Hematopoietic multipotent progenitor cell treated with erythropoietin and hydrocortisone succinate and interleukin-3 and kit ligand, for 4 days (in vitro differentiated cells): ENCODE results near the gene NHSL2.

ENCODE experiments used
- DNase-seq: peaks from one replicate; pipeline ENCODE4 v3.0.0-alpha.2; 2015

The NHSL2 gene

DNA sequence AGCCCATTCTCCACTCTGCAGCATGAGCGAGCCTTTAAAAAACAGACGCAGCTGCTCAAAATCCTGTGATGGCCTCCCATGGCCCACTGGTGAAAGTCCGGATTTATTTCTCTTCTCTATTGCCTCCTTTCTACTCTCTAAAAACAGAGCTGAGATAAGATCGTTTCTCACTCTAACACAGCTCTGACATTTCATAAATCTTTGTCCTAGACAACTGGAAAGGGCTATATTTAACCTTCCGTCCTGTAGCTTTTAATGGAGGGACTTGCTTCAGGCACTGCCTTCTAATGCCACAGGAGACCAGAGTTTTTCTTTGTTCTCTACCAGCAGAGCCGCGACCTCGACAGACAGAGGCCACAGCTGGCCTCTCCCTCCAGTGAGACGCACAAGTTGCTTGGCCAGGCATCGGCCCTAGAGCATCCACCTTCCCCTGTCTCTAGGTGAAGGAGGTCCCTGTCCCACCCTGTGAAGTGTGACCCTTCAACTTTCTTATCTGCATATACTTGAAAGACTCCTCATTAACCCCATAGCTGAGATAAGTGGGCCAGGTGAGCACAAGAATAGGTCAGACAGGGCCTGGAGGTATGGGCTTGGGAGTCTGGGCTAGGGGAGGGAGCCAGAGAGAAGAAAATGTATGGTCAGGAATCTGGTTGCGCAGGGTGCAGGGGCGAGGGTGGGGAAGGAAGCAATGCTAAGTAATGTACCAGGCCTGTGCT lies 171.1 kb downstream of the NHSL2 start:
- no peak for DNase-seq

GRCh38 chrX:72083291-72083690 lies 172.6 kb downstream of the NHSL2 start:
- no peak for DNase-seq

GRCh38 chrX:72084114-72084513 lies 173.5 kb downstream of the NHSL2 start:
- no peak for DNase-seq

DNA sequence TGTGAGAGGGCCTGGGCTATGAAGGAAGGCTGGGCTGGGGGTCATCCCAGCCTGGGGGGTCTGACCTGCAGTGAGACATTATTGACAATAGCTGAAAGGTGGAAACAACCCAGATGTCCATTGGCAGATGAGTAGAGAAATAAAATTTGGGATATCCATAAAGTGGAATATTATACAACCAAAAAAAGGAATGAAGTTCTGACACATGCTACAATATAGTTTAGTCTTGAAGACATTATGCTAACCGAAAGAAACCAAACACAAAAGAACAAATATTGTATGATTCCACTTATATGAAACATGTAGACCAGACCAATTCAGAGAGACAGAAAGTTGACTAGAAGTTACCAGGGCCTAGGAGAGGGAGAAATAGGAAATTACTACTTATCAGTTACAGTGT lies 176.3 kb downstream of the NHSL2 start:
- DNase-seq = no peak

DNA sequence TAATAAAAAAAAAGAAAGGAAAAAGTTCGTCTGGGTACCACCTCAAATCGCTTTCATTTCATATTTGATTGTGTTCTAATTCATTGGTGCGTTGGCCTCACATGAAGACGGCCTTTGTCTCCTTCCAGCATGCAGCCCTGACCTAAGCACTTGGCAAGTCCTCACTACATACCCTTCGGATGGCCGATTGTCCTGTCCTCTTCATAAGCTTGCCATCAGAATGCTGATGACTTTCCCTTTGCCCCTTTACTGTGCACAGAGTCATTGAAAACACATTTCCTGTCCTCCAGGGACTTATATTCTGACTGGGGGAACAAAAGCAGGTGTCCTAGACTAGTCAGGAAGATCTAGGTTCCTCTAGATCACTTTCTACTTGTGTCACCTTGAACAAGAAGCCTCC lies 178.1 kb downstream of the NHSL2 start:
- DNase-seq = no peak

- no peak for DNase-seq
These were observed 178.6 kb downstream of the NHSL2 start for GRCh38 chrX:72089254-72089653.

GRCh38 chrX:72094894-72095293 lies 184.2 kb downstream of the NHSL2 start:
- peak; percentile 91 for DNase-seq

DNA sequence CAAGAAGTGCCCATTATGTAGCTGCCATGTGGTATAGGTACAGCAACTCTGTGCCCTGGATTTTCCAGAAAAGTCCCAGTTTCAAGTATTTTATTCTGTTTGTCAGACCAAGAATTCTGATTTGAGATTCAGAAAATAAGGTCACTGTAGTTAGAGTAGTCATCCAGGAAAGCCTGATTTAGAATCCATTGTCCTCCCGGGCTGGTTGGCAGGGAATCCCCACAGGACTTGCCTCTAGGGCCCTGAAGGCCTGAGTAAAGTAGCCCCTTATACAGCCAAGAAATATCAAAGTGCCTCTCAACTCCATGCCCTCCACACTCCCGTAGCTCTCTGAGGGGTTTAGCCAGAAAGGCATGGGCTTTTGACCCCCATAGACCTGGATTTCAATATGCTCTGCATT lies 184.7 kb downstream of the NHSL2 start:
- no peak for DNase-seq

DNA sequence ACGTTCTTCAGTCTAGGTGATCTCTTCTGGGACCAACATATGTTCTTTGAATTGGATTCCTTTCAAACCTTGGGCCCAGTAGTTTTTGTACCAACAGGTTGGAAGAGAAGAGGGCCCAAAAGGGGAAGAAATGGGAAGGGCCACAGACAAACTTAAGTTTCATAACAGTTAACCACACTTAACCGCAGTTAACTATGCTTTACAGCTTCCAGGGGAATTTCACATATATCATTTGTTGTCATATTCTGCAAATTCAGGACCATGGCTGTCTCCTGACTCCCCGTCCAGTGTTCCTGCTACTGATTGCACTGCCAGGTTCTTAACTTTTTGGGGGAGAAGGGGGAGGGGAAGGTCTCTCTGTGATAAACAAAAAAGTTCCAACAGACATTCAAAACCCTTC lies 186.5 kb downstream of the NHSL2 start:
- DNase-seq = peak; percentile 53

DNA sequence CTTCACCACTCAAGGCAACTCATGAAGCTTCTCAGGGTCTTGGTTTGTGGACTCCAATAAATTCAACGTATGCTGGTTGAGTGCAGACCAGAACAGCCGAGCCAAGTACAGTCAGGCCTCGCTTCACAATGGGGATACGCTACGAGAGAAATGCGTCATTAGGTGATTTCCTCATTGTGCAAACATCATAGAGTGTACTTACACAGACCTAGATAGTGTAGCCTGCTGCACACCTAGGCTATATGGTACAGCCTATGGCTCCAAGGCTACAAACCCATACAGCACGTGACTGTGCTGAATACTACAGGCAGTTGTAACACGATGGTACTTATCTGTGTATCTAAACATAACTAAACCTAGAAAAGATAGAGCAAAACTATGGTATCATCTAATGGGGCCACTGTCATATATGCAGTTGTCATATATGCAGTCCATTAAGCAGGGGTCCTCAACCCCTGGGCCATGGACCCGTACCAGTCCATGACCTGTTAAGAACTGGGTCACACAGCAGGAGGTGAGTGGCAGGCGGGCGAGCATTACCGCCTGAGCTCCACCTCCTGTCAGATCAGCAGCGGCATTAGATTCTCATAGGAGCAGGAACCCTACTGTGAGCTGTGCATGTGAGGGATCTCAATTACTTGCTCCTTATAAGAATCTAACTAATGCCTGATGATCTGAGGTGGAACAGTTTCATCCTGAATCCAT lies 189.6 kb downstream of the NHSL2 start:
- no peak for DNase-seq

- DNase-seq = peak; percentile 95
These were observed 190.2 kb downstream of the NHSL2 start for GRCh38 chrX:72100824-72101351.

DNA sequence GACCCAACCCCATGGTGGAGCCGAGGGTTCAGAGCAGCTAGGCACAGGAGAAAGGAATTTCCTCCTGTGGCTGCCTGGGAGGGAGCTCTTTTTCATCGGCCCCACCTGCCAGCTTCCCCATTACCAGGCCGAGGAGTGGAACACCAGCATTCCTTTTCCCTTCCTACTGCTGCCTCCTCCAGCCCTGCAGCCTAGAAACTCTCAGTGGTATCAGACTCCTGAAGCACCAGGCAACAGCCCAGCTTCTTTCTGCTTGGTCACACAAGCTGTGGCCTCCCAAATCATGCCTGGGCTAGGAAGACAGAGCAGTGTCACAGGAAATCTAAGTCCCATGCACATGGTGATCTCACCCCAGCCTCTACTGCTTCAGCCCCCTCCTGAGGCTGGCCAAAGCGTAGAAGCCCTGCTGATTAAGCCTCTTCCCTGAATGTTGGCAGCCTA lies 191.0 kb downstream of the NHSL2 start:
- DNase-seq = peak; percentile 50

GRCh38 chrX:72102126-72102525 lies 191.5 kb downstream of the NHSL2 start:
- DNase-seq = no peak

- no peak for DNase-seq
These were observed 192.1 kb downstream of the NHSL2 start for GRCh38 chrX:72102760-72103159.

- DNase-seq = peak; percentile 31
These were observed 194.8 kb downstream of the NHSL2 start for GRCh38 chrX:72105436-72105835.

DNA sequence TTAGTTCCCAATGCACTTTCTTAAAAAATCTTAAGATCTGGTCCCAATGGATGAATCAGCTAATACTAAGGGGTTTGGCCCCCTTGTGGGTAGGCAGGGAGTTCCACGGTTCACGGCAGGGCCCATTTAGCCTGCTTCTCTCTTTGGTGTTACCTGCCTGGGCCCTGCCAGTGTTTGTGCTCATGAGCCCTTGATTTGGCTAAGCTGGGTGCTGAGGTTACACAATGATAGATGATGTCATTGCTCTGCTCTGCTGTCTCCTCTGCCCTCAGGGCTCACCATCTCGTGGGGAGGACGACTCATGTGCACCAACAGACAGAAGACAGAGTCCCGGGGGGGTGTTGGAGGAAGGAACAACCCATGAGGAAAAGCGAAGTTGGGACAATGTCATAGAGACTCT lies 196.7 kb downstream of the NHSL2 start:
- DNase-seq = peak; percentile 30

DNA sequence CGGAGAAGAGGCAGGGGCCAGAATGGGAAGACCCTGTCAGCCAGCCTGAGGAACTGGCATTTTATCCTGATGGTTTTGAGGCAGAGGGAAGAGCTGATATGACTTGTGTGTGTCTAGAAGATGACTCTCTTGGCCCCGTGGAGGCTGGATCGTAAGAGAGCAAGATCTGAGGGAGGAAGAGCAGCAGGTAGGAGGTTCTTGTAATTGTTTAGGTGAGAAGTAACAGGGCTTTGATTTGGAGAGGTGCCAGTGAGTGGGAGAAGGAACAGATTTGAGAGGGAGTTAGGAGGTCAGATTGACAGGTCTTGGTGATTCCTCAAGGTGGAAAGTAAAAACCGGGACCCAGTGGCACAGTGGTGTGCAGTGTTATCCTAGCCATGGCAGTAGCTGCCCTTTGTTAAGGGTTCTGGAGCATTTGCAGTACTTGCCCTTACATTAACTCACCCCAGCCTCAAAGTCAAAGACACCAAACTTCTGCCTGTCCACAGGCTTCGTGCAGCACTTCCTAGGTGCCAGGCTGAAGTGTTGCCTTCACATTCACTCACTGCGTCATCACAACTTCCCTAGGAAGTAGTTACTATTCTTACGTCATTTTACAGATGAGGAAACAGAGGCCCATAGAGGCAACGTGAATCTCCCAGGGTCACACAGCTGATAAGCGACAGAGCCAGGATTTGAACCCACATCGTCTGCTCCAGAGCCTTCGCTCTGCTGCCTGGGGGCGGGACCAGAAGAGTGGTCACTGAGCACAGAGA lies 197.4 kb downstream of the NHSL2 start:
- no peak for DNase-seq

DNA sequence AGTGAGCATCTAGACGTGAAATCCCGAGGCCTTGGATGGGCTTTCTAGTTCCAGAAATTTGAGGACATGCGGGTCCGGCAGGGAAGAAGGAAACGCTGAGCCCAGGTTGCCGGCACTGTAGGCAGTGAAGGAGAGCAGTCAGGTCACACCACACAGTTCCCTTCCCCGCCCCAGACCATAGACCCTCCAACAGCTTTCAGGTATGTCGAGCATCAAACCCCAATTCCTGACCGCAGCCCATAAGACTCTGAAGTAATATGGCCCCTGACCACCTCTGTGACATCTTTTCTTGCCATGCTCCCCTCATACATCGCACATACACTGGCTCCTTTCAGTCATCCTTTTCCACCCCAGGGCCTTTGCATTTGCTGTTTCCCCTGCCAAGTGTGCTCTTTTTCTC lies 198.0 kb downstream of the NHSL2 start:
- DNase-seq = no peak

GRCh38 chrX:72110051-72110875 lies 199.6 kb downstream of the NHSL2 start:
- DNase-seq = peak; percentile 29

DNA sequence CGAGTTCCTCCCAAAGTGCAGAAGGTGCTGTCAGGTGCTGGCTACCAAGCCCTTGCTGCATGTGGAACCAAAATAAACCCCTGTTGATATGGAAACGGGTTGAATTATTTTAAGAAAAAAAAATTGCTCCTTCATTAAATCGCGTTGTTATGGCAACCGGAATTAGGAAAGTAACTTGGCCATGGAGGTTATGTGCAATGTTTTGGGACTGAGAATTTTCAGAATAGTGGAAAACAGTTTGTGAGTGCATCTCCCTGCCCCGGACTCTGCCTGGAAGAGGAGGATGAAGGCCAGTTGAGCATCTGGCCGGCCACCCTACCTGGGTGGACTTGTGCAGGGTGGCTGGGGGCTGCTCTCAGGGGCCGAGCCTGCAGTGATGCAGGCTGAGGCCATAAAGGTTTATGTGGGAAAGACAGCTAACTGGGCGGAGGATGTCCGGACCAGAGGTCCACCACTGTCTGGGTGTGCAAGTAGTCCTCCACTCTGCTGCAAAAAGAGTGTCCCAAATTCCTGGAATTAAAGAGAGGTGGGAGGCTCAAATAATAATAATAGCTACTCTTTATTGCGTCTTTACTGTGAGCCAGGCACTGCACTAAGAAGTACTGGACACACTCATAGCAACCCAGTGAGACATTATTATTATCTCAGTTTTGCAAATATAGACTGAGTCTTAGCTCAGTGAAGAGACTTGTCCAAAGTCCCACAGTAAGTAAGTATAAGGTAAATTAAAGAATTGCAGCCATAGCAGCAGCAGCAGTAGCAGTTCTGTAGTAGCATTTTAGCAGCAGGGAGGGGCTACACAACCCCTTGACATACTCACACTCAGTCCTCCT lies 200.4 kb downstream of the NHSL2 start:
- DNase-seq = no peak

DNA sequence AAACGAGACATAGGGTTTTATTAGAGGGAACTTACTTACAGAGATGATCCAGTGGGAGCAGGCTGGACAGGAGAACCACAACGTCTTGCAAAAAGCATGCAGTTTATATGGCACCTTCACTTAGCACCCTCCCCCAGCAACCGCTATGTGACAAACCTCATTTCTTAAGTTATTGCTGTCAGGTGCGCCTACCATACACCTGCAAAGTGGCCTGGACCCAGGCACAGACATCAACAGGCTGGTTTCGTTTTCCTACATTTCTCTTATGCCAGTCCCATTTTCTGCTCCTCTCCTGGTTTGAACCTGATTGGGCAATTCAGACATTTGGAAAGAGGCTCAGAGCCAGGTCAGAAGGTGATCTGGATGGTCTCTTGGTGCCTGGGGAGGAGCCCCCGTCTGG lies 202.8 kb downstream of the NHSL2 start:
- DNase-seq = no peak

GRCh38 chrX:72114306-72114705 lies 203.7 kb downstream of the NHSL2 start:
- no peak for DNase-seq
